Activated T-cell treated with anti-CD3 and anti-CD28 coated beads for 1 hour (primary cell): ENCODE results near the gene KIF14.
"Not testable (repeated sequence)": the region's sequence is repeated elsewhere in the genome, so short reads cannot be mapped to it uniquely, and the experiment has no call there.

Experiments used
- DNase-seq: peaks from one replicate; pipeline ENCODE4 v3.0.0-alpha.2; 2020; ENCODE audit warnings: low read depth

The KIF14 gene

GRCh38 chr1:200634261-200635122, 13.9 kb upstream of the KIF14 start:
- no peak for DNase-seq

DNA sequence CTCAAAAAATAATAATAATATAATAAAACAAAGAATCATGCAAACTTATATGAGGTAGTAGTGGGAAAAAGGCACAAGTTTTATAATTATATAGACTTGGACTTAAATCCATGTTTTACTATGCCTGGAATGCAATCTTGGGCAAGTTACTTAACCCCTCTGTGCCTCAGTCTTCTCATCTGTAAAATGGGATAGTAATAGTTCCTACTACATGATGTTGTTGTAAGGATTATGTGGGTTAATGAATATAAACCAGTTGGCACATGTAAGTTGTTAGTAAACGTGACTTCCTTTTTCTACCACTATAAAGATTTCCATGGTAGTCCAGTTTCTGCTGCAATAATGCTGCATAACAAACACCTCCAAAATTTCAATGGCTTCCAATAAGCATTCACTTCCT, 10.8 kb upstream of the KIF14 start:
- DNase-seq, result no peak

GRCh38 chr1:200630515-200630899, 10.0 kb upstream of the KIF14 start:
- DNase-seq, result not testable (repeated sequence)

DNA sequence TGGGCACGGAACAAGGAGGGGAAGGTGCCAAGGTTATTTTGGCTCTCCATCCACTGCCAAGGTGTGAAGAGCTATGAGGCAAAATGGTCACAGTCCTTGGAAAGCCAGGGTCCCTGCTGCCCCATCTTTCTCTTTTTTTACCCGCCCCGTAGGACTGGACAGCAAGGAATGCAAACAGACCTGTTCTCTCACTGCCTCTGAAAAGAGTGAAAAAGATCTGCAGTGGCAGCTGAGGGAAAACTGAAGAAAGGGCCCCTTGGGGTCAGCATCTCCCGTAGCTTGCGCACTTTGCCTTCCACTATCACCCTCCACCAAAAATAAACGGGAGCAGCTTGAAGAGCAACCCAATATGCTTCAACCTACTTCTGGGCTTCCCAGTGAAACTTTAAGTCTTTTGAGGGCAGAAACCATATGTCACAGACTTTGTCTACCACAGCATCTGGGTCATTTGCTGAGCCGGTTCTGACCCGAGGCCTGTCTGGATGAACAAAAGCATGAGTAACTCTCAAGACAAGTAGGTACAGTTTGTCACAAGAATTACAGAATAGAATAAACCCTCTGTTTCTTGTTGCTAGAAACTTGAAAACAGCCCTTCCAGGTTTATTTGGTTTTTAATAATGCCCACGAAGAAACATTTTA, 9.4 kb upstream of the KIF14 start:
- no peak for DNase-seq

GRCh38 chr1:200628223-200628881, 7.8 kb upstream of the KIF14 start:
- DNase-seq, result no peak

DNA sequence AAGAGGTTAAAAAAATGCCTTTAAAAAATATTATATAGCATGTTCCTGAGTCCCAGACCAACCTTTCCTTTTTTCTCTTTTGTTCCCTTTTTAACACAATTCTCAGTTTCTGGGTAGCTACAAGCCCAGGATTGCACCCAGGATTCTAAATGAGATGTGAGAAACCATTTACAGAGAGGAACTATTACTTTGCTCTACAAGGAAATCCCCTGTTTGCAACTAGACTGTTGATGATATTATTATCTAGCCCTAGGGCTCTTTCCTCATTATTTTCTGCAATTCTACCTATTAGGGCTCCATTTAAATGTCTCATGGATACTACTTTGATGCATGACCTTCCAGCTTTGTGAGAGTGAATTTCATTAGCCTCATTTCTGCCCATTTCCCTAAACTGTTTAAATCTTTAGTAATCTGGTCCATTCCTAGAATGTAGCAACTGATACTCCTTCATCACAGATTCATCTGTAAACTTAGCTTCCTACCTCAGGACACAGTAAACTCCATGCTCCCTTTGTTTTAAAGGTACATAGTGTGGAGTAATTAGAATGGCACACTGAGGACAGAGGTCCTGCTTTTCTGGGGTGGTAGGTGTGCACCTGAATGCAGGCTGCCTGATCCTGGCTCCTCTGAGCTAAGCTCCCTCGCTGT, 7.1 kb upstream of the KIF14 start:
- DNase-seq, result no peak

DNA sequence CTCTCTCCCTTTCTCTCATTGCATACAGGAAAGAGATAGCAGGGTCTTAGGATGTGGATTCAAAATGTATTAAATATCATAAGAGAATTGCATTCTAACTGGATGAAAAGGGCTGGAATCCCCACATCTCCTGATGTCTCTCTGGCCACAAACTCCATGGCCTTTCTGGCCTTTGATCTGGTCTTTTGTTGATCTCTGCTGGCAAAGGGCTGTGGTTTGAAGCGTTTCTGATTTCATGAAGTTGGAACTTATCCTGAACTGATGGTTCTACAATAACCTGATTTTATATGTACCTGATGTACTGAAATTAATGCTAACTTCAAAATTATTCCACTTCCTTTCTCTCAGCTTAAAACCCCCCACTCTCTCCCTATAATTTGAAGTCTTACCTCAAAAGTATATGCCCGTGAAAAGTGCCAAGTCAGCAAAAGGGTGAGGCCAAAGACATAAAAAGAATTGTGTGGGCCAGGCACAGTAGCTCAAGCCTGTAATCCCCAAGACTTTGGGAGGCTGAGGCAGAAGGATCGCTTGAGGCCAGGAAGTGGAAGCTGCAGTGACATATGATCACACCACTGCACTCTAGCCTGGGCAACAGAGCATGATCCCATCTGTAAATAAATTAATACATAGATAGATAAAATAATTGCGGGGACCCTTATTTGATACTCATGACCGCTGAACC, 6.4 kb upstream of the KIF14 start:
- no peak for DNase-seq

DNA sequence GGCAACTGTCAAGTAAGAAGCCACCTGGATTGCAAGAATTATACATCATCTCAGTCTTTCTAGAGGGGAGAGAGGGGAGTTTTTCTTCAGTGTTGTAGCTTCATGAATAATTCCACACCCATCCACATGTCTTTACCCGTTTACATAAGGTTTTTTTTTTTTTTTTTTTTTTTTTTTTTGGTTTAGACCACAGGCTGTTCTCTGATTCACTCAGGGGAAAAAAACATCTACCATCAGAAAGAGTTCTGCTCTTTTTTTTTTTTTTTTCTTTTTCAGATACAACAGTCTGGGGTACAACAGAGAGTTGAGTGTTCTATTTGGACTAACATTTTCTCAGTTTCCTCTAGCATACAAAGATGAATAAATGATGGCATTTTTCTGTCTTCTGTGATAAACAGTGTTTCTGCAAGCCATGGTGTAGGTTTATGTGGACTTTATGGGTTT, 4.9 kb upstream of the KIF14 start:
- DNase-seq, result no peak

DNA sequence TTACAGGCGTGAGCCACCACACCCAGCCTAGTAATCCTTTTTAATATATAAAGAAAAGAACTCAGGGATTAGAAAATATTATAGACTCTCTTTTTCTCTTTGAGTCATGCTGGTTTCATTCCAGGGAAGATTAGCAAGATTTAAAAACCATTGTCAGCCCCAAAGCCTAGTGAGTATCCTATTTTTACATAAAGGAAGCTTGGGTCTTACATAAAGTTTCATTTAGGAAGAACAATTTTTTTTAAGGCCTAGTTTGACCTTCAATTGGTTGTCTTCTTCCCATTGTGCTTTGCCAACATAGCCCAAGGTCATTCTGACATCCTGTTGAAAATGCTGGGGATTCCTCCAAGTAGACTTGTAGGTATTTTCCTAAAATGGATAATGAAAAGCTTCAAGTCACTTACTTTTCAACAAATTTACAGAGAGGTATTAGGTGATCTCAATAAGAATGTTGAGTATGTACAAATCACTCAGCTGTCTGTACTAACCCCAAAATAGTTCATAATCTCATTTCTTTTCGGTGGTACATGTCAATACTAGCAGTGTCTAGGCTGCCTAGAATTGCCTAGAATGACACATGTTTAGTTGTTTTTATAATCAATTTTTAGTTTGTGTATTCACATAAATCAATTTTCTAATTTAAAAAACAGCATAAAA, 4.3 kb upstream of the KIF14 start:
- no peak for DNase-seq

DNA sequence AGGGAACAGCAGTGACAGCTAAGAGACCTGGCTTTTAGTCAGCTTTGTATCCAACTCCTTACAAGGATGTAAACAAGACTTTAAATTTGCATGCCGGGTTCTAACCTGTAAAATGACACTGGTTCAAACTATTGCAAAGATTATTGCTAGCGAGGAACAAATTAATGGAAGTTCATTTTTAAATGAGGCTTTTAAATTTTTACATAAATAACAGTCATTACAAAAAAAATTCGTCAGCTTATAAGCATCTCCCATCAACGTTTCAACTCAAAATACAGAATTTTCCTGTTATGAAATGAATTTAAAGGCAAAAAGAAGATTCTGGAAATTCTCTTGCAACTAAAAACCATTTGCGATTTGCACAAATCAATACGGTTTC, 668 bp downstream of the KIF14 start:
- no peak for DNase-seq

GRCh38 chr1:200610846-200611245, 9.7 kb downstream of the KIF14 start:
- no peak for DNase-seq

DNA sequence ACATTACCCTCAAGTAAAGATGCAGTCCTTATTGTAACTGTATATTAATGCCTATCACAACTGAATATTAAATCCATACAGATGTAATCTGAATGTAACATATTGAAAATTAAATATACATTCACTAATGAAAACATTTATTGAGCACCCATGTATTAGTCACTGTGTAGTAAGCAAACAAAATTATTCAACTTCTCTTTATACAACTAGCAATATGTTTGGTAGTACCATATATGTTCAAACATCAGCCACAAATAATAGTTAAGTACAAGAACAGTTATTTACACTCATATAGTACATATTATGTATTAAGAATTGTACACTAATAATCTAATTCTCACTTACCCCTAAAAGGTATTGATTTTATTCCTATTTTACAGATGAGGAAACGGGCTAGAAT, 17.9 kb downstream of the KIF14 start:
- DNase-seq, result no peak

- no peak for DNase-seq
These were observed 30.6 kb downstream of the KIF14 start for GRCh38 chr1:200590001-200590400.

- no peak for DNase-seq
These were observed 31.9 kb downstream of the KIF14 start for GRCh38 chr1:200588698-200589097.

DNA sequence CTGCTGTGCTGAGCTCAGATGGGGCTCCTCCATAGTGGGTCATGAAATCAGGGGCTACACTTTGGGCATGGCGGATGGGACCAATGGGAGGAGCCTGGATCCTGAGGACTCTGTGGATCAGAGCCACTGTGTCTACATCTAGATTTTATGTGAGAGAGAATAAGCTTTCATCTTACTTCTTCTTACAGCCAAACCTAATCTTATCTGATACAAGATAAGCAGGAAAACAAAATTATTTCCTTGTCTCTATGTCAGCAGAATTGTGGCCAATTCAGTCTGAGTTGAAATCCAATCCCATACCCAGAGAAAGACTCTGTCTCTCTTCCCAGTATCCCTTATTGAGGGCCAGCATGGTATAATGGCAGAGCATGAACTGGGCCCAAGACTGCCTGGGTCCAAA, 56.2 kb downstream of the KIF14 start:
- no peak for DNase-seq

- DNase-seq, result no peak
These were observed 58.7 kb downstream of the KIF14 start for GRCh38 chr1:200561856-200562214.

- DNase-seq, result no peak
These were observed 61.6 kb downstream of the KIF14 start for GRCh38 chr1:200558866-200559459.

DNA sequence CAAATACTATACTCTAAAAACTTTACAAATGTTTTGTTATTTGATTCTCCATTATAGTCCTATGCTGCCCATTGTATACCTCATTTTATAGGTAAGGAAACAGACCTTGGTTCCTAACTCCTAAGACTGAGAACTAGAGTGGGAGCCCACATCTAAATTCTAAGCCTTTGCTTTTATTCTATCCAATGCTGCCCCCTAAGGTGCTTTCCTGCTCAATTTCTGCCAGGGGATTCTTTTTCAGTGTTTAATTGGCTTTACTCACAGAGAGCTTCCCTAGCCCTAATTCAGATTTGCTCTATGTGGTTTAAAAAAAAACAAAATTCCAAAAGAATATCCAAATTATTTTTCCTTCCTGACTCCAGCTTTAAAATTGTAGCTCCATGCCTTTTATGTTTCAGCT, 64.5 kb downstream of the KIF14 start:
- DNase-seq, result no peak

- DNase-seq, result not testable (repeated sequence)
These were observed 67.8 kb downstream of the KIF14 start for GRCh38 chr1:200552737-200553136.

DNA sequence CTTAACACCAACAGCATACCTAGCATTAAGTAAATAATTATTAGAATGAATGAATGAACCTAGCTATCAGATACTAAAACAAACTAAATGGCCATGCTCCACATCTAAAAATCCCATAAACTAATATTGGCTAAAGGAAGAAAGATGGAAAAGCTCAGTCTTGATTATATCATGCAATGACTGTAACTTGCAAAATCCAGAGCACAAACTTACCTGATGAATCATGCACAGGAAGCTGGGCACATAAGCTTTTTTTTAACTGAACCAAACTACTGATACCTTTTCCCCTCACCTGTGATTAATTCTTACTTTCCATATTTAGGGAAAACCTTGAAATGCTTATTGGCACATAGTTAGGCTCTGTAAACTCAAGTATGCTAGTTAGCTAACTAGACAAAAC, 70.2 kb downstream of the KIF14 start:
- DNase-seq, result no peak

- DNase-seq, result no peak
These were observed 73.2 kb downstream of the KIF14 start for GRCh38 chr1:200547386-200547785.
